GM21786 (cell line): ENCODE data around the gene TRMT2A.
A peak's percentile ranks its signal among the peaks of the same experiment; 100 is the strongest.

ENCODE experiments used
- ATAC-seq: cut with Tn5 transposase; IDR thresholded peaks from one replicate; pipeline ENCODE4 v1.9.1; 2021; ENCODE audit not compliant: unreplicated experiment

The TRMT2A gene

DNA sequence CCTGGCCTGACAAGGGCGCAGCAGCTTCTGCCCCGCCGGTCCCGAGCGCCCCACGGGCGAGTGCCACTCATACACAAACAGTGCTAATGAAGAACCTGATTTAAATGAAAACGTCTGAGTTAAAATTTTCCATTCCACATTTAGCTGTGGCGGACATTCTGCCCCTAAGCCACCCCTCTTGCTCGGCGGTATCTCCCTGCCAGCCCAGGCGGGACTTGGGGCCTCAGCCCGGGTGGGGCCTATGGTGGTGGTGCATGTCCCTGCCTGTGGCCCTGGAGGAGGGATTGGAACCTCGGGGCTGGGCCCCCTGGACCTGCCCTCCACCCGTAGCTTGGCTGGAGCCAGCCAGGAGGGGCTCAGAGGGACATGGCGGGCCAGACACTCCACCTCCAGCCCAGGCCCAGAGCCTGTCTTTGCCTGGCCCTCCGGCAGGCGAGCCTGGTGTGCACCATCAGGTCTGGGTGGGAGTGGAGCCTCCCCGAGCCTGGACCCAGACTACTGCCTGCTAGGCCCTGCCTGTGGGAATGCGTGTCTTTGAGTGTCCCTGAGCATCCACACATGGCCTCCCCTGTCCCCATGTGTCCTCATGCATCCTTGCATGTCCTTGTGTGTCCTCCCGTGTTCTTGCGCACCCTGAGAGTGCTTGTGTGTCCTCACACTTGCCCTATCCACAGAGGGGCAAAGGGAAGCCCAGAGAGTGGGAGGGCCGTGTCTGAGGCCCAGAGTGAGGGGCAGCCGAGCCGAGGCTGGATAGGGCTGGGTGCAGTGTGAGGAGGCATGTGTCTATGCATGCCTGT lies 19.0 kb upstream of the TRMT2A start:
- no peak for ATAC-seq

- ATAC-seq = no peak
These were observed 18.2 kb upstream of the TRMT2A start for GRCh38 chr22:20135265-20135664.

GRCh38 chr22:20133930-20134549 lies 17.0 kb upstream of the TRMT2A start:
- ATAC-seq = no peak

- ATAC-seq = no peak
These were observed 15.7 kb upstream of the TRMT2A start for GRCh38 chr22:20132686-20133246.

DNA sequence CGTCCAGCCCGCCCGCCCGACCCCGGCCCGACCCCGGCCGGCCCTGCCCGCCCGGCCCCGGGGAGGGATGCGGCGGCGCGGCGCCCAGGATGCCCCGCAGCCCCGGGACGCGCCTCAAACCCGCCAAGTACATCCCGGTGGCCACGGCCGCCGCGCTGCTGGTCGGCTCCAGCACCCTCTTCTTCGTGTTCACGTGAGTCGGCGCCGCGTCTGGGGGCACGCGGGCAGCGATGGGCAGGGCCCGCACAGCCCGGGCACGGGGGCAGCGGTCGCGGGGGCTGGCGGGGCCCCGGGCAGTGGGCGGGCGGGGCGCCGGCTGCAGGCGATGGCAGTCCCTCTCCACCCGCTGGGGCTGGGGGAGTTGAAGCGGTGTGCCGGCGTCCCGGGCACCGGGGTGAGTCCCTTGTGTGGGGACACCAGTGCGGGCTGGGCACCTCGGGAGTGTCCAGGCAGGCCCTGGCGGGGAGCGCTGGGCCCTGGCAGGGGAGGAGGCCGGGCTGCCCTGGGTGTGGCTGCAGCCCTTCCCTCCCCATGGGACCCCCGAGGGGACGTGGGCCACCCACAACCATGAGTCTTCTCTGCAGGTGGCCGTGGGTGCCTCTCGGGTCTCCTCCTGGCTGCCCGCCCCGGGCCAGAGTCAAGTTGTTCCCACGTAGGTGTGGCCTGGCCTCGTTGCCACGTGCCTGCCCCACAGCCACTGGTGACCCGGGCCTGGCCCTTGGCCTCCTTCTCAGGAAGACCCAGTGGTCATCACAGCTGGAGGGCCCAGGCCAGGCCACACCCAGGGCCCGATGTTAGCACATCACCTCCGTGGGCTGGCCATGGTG lies 15.0 kb upstream of the TRMT2A start:
- ATAC-seq = peak; percentile 2

GRCh38 chr22:20131597-20131858 lies 14.5 kb upstream of the TRMT2A start, which contains the start of gene ZDHHC8:
TSS of gene ZDHHC8 (plus strand) at chr22:20131804. CDS start at chr22:20131948, 144 bp downstream.
- ATAC-seq = peak; percentile 43

DNA sequence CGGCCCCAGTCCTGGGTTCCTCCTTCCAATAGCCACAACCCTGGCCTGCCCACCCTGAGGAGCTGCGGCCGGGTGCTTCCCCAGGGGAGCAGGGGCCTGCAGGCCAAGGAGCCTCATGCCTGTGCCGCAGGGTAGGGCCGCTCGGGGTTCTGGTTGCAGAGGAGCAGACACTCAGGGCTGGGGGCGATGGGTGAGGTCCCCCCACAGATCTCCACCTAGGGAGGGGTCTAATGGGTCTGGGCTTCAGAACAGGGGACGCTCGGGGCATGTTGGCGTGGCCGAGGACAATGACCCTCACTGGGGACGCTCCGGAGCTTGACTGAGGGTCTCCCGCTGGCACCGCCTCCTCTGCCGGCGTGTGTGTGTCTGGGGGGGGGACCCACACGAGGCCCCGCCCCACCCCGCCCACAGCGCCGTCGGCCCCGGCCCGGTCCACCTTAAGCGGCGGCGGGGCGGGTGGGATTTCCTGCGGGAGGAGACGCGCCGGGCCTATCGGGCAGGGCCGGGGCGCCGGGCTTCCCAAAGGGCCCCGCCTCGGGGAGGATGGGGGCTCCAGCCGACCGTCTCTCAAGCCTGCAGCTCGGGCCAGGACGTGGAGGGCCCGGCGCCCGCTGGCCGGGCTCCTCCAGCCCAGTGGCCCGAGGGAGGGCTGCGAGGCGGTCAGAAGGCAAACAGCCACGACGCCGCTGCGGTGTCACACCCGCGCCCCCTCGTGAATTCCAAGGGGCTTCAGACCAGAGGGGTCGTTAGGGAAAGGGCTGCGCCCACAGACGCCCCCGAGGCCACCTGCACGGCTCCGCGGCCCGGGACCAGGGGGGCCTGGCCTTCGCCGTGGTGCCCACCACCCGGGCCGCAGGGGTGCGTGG lies 13.9 kb upstream of the TRMT2A start:
- peak; percentile 47 for ATAC-seq

GRCh38 chr22:20130319-20130718 lies 13.3 kb upstream of the TRMT2A start:
- ATAC-seq = no peak

- no peak for ATAC-seq
These were observed 12.7 kb upstream of the TRMT2A start for GRCh38 chr22:20129747-20130014.

DNA sequence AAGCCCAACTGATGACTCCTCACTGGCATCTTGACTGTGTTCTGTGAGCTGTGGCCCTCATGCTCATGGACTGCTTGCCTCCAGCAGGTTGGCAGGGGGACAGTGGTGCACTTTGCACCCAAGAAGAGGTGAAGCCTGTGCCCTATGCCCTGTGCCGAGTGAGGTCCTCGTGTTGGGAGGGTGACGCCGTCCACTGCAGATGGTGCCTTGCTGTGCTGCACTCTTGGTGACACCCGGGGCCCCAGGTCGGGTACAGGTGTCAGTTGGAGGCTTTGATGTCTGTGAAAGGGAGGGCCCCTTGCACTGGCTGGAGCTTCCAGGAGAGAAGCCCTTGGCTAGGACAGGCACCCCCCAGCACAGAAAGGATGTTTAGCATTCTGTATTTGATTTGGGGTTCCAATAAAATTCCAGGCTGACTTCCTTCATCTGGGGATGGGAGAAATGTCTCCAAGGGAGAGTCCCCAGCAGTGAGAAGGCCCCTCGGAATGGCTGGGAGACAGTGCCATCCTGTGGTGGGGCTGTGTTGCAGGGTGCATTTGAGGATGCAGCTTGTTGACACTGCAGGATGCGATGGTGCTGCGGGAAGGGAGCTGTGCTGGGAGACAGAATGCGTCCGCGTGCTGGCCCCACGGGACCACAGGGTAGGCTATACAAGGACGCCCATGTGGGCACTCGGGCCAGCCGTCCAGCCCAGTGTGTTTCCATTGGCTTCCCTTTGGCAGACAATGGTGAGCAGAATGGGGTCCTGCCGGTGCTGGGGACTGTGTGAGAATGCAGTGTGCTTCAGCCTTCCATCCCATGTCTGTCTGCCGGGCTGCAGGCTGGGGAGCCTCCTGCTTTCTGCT lies 12.1 kb upstream of the TRMT2A start:
- no peak for ATAC-seq

DNA sequence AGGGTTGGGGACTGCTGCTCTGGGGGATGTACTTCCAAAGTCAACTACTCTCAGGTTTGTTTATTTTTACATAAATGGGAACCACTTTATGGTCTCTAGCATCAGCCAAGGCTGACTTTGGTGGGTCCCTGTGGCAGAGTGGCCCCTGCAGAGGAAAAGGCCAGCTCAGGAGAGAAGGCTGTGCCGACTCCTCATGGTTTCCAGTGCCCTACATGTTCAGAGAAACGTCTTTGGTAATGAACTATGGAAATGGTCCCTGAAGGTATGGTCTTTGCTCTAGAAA lies 11.5 kb upstream of the TRMT2A start:
- no peak for ATAC-seq

GRCh38 chr22:20127869-20128618 lies 11.0 kb upstream of the TRMT2A start:
- ATAC-seq = no peak

- ATAC-seq = no peak
These were observed 10.4 kb upstream of the TRMT2A start for GRCh38 chr22:20127318-20127868.

DNA sequence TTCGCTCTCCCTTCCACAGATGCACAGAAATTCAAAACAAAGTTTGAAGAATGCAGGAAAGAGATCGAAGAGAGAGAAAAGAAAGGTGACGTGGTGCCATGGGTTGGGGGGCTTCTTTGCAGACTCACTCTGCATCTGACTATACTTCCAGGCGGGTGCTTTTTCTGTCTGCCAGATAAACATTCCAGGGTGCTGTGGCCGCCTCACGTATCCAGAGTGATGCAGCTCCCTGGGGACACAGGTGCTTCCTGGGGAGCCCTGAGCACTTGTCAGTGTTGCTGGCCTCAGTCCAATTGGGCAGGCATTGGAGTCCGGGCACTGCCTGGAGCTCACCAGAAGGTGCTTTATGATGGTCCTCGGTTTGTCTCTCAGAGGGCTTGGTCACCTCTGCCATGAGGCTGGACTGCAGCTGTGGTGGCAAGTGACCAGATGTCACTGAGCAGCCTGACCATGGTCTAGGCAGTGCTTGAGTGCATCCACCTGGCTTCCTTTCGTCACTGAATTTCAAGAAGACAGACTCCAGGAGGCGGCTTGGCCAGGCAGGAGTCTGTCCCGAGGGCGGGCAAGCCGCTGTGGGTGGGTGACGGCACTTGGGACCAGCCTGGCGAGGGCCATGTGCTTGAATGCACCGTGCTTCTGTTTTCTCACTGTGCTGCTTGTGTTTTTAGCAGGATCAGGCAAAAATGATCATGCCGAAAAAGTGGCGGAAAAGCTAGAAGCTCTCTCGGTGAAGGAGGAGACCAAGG lies 9.4 kb upstream of the TRMT2A start:
- no peak for ATAC-seq

DNA sequence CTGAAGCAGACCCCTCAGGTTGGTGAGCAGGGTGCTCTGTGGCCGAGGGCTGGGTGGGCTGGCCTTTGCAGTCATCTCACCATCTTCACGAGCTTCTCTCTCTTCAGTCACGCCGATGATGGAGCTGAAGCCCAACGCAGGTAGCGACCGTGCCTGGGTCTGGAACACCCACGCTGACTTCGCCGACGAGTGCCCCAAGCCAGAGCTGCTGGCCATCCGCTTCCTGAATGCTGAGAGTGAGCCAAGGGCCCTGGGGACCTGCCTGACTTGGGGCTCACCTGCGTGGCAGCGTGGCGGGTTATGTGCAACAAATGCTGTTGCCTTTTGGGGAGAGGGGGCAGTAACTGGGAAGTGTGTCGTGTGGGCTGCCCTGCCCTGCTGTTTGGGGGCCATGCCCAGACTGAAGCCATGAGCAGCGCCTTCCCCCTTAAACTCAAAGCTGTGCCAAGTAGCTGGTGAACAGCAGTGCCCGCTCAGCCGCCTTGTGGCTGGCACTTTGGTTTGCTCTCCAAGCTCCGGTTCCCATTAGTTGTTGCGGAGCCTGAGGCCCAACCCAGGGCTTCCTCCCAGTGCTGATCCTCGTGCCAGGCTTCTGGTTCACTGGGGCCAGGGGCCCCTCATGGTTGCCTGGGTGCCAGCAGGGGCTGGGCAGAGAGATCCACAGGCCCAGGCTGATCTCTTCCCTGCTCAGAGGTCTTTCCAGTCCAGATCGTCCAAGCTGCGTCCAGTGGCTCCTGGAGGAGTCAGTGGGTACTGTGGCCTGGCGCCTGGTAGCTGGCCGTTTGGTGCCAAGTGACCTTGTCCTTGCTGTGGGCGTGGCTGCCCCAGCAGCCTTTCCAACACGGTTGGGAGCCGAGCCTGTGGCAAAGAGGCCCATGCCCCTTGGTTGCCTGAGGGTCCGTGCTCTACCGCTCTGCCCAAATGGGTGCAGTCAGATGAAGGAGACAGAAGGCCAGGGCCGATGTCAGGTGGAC lies 8.5 kb upstream of the TRMT2A start:
- no peak for ATAC-seq

DNA sequence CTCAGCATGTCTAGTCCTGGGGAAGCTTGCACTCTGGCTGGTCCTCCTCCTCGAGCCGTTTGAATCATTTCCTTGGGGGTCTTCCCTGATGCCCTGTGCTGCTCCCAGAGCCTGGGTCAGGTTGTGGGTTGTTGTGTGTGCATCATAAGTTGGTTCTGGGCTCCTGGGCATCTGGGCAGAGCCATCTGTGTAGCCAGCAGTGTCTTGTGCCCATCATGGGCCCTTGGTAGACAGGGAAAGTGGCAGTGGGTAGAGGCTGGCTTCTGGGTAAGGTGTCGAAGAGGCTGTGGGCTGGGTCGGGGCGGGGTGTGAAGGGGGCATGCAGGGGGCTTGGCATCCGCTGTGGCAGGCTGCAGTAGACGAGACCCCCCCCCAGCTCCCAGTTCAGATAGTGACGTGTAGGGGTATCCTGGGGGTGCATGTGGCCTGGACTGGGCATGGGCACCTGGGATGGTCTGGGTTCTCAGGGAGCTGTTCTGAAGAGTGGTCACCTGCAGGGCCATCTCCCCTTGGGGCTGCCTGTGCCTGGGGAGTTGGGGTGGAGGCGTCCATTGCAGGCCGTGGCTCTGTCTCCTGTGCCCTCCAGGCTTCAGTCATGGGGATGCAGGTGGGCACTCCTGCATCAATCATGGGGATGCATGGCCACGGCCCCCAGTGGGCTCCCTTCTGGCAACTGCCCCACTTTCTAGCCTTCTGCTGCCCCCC lies 7.2 kb upstream of the TRMT2A start:
- no peak for ATAC-seq
